ENCODE measurements around the gene RSPH1. TPM values are rescaled to one million over a fixed set of nuclear protein-coding genes. Genes with fewer than 3 reads are reported as not detected.

The RSPH1 gene
- total RNA-seq, 6 experiments from 2014 or later: 0.18 to 0.55 (median 0.22) TPM; not detected in 1

DNA sequence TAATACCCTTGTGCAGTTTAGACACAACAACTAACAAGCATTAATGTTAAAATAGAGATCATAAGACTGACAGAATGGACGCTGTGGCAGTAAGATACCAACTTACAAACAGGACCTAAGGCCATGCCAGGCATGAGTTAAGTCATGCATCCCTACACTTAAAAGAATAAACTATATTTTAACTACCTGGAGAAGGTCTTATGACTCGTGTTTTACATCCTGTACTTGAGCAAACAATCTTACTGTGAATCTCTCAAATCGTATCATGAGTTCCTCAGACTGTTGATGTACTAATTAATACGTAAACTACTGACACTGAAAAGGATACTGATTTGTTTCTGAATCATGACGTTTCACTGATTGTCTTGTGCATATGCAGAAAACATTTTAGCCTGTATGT, 2.0 kb upstream of the RSPH1 start:
- DNase-seq (no peak), ATAC-seq (no peak)
- intact Hi-C loops (cut with DNase I): no loop called here
- Histone ChIP-seq H3K36me3 (no peaks in the 10 kb centered on the region), H3K27ac (no peak overlapping the region), H3K9me3 (no peaks in the 10 kb centered on the region), H3K4me3 (no peak overlapping the region), H3K27me3 (no peaks in the 10 kb centered on the region), H3K4me1 (peaks cover 0 to 3% (median 0%) of the 10 kb centered on the region in 4 donors)
- 73% methylated on average over 5 of the region's 5 CpGs for WGBS (ENCODE audit: insufficient coverage, low coverage, low lambda C conversion rate, missing lambda C conversion rate)
- TF ChIP-seq POLR2A (IDR thresholded peaks at IDR 0.05): no peak
- TF ChIP-seq, protein P1, sequence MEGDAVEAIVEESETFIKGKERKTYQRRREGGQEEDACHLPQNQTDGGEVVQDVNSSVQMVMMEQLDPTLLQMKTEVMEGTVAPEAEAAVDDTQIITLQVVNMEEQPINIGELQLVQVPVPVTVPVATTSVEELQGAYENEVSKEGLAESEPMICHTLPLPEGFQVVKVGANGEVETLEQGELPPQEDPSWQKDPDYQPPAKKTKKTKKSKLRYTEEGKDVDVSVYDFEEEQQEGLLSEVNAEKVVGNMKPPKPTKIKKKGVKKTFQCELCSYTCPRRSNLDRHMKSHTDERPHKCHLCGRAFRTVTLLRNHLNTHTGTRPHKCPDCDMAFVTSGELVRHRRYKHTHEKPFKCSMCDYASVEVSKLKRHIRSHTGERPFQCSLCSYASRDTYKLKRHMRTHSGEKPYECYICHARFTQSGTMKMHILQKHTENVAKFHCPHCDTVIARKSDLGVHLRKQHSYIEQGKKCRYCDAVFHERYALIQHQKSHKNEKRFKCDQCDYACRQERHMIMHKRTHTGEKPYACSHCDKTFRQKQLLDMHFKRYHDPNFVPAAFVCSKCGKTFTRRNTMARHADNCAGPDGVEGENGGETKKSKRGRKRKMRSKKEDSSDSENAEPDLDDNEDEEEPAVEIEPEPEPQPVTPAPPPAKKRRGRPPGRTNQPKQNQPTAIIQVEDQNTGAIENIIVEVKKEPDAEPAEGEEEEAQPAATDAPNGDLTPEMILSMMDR (IDR thresholded peaks at IDR 0.05): no peak

DNA sequence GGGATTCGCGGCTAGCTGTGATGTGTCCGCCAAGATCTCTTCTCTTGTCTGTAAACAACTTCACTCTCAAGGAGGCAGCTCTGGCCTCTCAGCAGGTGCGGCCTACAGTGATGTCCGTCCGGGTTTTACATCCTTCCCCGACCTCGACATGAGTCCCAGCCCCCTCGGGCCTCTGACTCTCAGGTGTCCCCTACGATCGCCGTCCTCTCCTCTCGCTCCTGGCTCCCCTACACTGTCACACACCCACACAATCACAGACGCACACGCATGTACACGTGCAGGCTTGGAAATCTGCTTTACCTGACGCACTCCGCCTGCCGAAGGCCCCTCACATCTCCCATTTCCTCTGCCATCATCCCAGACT, 797 bp upstream of the RSPH1 start:
- ATAC-seq (peak in 1 of 4 donors; percentile 1), DNase-seq (no peak)
- H3K9me3 ChIP-seq: no peaks in the 10 kb centered on the region
- H3K27ac ChIP-seq: peak overlapping the region; percentile 64 to 84 (median 74)
- peaks cover 0 to 3% (median 0%) of the 10 kb centered on the region in 4 donors for H3K4me1 ChIP-seq
- 35% methylated on average over 15 of the region's 19 CpGs for WGBS (ENCODE audit: insufficient coverage, low coverage, low lambda C conversion rate, missing lambda C conversion rate)
- intact Hi-C loops (cut with DNase I): no loop called here
- no peaks in the 10 kb centered on the region for H3K36me3 ChIP-seq
- H3K4me3 ChIP-seq: peak overlapping the region; percentile 50 to 78 (median 56)
- H3K27me3 ChIP-seq: no peaks in the 10 kb centered on the region
- TF ChIP-seq, protein P1 (IDR thresholded peaks at IDR 0.05): no peak
- no peak for TF ChIP-seq POLR2A (IDR thresholded peaks at IDR 0.05)

DNA sequence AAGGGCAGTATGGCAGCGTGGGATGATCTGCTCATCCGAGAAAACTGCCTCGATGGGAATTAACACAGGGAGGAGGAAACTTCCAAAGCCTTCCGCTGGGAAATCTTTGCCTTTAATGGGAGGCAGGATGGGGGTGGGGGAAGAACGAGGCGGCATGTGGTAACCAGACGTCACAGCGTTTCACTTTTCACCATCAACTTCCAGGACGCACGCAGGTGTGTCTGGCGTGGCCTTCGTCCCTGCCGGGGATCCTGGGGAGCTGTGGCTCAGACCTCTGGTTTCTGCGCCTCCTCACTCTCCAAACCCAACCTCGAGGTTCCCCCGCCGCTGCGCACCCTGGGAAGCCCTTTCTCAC, 282 bp downstream of the RSPH1 start:
- intact Hi-C loops (cut with DNase I): no loop called here
- no peak for TF ChIP-seq POLR2A (IDR thresholded peaks at IDR 0.05)
- TF ChIP-seq, protein P1 (IDR thresholded peaks at IDR 0.05): no peak
- Histone ChIP-seq H3K27me3 (no peaks in the 10 kb centered on the region), H3K27ac (no peak overlapping the region), H3K9me3 (no peaks in the 10 kb centered on the region), H3K4me1 (peaks cover 0 to 3% (median 0%) of the 10 kb centered on the region in 4 donors), H3K36me3 (no peaks in the 10 kb centered on the region), H3K4me3 (peak overlapping the region; percentile 51 to 78 (median 52))
- ATAC-seq (peak in 1 of 4 donors; percentile 6), DNase-seq (no peak)
- WGBS (ENCODE audit: insufficient coverage, low coverage, low lambda C conversion rate, missing lambda C conversion rate): 3% methylated on average over 9 of the region's 18 CpGs

DNA sequence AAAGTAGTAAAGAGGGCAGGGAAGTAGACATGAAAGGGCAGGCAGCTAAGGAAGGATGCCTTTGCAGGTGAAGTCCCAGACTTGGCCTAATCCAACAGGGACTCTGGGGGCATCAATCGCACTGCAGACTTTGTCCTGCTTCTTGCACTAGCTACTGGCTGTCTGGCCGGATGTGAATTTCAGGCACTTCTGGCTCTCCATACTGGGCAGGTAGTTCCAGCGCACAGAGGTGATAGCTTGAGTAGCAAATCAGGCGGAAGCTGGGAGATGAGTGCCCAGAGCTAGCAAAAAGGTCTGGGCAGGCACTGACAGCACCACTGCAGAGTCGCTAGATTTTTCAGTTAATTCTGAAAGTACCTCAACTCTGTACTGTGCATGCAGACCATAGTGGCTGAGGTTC, 997 bp downstream of the RSPH1 start:
- H3K9me3 ChIP-seq: no peaks in the 10 kb centered on the region
- ATAC-seq: no peak
- no peak overlapping the region for H3K4me3 ChIP-seq
- no peak for TF ChIP-seq POLR2A (IDR thresholded peaks at IDR 0.05)
- TF ChIP-seq, protein P1 (IDR thresholded peaks at IDR 0.05): no peak
- intact Hi-C loops (cut with DNase I): no loop called here
- no peaks in the 10 kb centered on the region for H3K36me3 ChIP-seq
- H3K27me3 ChIP-seq: no peaks in the 10 kb centered on the region
- H3K4me1 ChIP-seq: peaks cover 0 to 3% (median 0%) of the 10 kb centered on the region in 4 donors
- no peak overlapping the region for H3K27ac ChIP-seq
- WGBS (ENCODE audit: insufficient coverage, low coverage, low lambda C conversion rate, missing lambda C conversion rate): 83% methylated on average over 1 of the region's 5 CpGs
- DNase-seq: no peak
